Endothelial cell of umbilical vein (primary cell): Measurements from ENCODE around the gene SH2D3C. TPM values are rescaled to one million over a fixed set of nuclear protein-coding genes. Genes with fewer than 3 reads are reported as not detected.

Experiments used
- BruUV-seq: library from RNA; stranded (reverse); fragments of 400-500 nt; replicated peaks from 2 replicates; lab custom pipeline; 2021; lab: Mats Ljungman, UMichigan
- CTCF ChIA-PET: fragments of 300-600, 350-600 bp; sonication (Branson Sonifier 250); formaldehyde crosslinking; loops from one replicate; lab custom pipeline; 2021; ENCODE audit warnings: antibody characterized with exemption, inconsistent platforms; lab: Charles Lee
- POLR2A ChIA-PET: fragments of 300-600, 350-600 bp; sonication (Branson Sonifier 250); formaldehyde crosslinking; loops from one replicate; lab custom pipeline; 2021; ENCODE audit warnings: antibody characterized with exemption, inconsistent platforms; lab: Charles Lee
- DNase-seq: peaks from one replicate; pipeline ENCODE4 v3.0.0-alpha.2; 2011; ENCODE audit warnings: low read depth, low spot score
- FAIRE-seq: peaks from 2 replicates; lab custom pipeline; 2011; peaks lifted over from hg19 to GRCh38; lab: Jason Lieb, UNC
- H2AFZ ChIP-seq: 2 replicates; pipeline ENCODE4 v1.6.0; 2012; ENCODE audit warnings: low read depth, low read length, control low read depth, inconsistent platforms
- H3K27ac ChIP-seq: 2 replicates; pipeline ENCODE4 v1.5.1; 2011; ENCODE audit warnings: low read depth, mild to moderate bottlenecking, control low read depth, low read length, moderate library complexity; ENCODE audit not compliant: insufficient read depth
- H3K27me3 ChIP-seq, 2 experiments: 2 replicates each; pipeline versions ENCODE4 v1.6.0 to v1.6.1; 2011; ENCODE audit warnings: low read length in 2 of 2, mixed read lengths in 1 of 2; ENCODE audit not compliant: control insufficient read depth in 2 of 2, insufficient read depth in 2 of 2
- H3K36me3 ChIP-seq, 2 experiments: 2 replicates in 1 of 2; 3 replicates in 1 of 2; pipeline ENCODE4 v1.5.1; 2011; ENCODE audit warnings: low read length in 2 of 2, mild to moderate bottlenecking in 1 of 2, moderate library complexity in 1 of 2; ENCODE audit not compliant: control insufficient read depth in 2 of 2, insufficient read depth in 2 of 2; ENCODE audit errors: extremely low read depth in 1 of 2
- H3K4me1 ChIP-seq: 3 replicates; pipeline ENCODE4 v1.5.1; 2011; ENCODE audit warnings: mild to moderate bottlenecking, low read length; ENCODE audit not compliant: control insufficient read depth, insufficient read depth; ENCODE audit errors: extremely low read depth
- H3K4me2 ChIP-seq: 2 replicates; pipeline ENCODE4 v1.6.1; 2011; ENCODE audit warnings: low read length, control low read depth, mixed read lengths; ENCODE audit not compliant: insufficient read depth
- H3K4me3 ChIP-seq, 3 experiments: fragments of 200-600 bp in 1 of 3; sonication (generic), shearing (Covaris generic) in 1 of 3; replicated peaks in 1 of 3; 2 replicates each; pipeline ENCODE4 v1.5.1; 2011 to 2016; ENCODE audit warnings: control low read depth in 3 of 3, low read length in 3 of 3, mild to moderate bottlenecking in 2 of 3, inconsistent platforms in 1 of 3, low read depth in 1 of 3, moderate library complexity in 1 of 3; ENCODE audit not compliant: insufficient read depth in 1 of 3
- H3K79me2 ChIP-seq: 2 replicates; pipeline ENCODE4 v1.6.0; 2012; ENCODE audit warnings: low read length, inconsistent platforms; ENCODE audit not compliant: control insufficient read depth, insufficient read depth
- H3K9ac ChIP-seq: replicated peaks from 2 replicates; pipeline ENCODE3; 2011; ENCODE audit warnings: low read length, control low read depth; ENCODE audit not compliant: insufficient read depth; ENCODE audit errors: extremely low read depth
- H3K9me1 ChIP-seq: replicated peaks from 3 replicates; pipeline ENCODE4 v1.6.0; 2011; ENCODE audit warnings: mild to moderate bottlenecking, low read length; ENCODE audit not compliant: control insufficient read depth, insufficient read depth; ENCODE audit errors: extremely low read depth
- H3K9me3 ChIP-seq: replicated peaks from 2 replicates; pipeline ENCODE4 v1.5.1; 2012; ENCODE audit warnings: low read length, inconsistent platforms; ENCODE audit not compliant: control insufficient read depth, insufficient read depth
- H4K20me1 ChIP-seq: replicated peaks from 2 replicates; pipeline ENCODE3; 2011; ENCODE audit warnings: mild to moderate bottlenecking, low read length; ENCODE audit not compliant: control insufficient read depth, insufficient read depth; ENCODE audit errors: extremely low read depth
- CTCF ChIP-seq, 2 donors: IDR thresholded peaks; 1 replicate in 1 of 2; 2 replicates in 1 of 2; pipeline ENCODE4 v1.5.1; 2011; ENCODE audit warnings: low read length in 2 of 2, mild to moderate bottlenecking in 2 of 2, moderate library complexity in 2 of 2, control low read depth in 1 of 2, inconsistent platforms in 1 of 2, low read depth in 1 of 2; ENCODE audit not compliant: insufficient read depth in 1 of 2; ENCODE audit errors: extremely low read depth in 1 of 2
- EZH2 ChIP-seq: IDR thresholded peaks from 2 replicates; pipeline ENCODE4 v1.6.1; 2012; ENCODE audit warnings: borderline replicate concordance, low read depth, mild to moderate bottlenecking, moderate library complexity, low read length, inconsistent platforms; ENCODE audit not compliant: severe bottlenecking
- FOS ChIP-seq: IDR thresholded peaks from 2 replicates; pipeline ENCODE4 v1.6.1; 2011; ENCODE audit warnings: mild to moderate bottlenecking, low read length, moderate library complexity, borderline replicate concordance; ENCODE audit not compliant: insufficient read depth
- GATA2 ChIP-seq: IDR thresholded peaks from 2 replicates; pipeline ENCODE4 v1.7.0; 2011; ENCODE audit warnings: low read depth, mild to moderate bottlenecking, moderate library complexity, mixed read lengths, low read length; ENCODE audit not compliant: insufficient read length, insufficient read depth
- MAX ChIP-seq: IDR thresholded peaks from 2 replicates; pipeline ENCODE4 v1.6.1; 2011; ENCODE audit not compliant: insufficient read depth, insufficient read length
- MYC ChIP-seq: IDR thresholded peaks from one replicate; pipeline ENCODE4 v1.6.1; 2011; ENCODE audit warnings: mild to moderate bottlenecking, low read depth, low read length
- POLR2A ChIP-seq: IDR thresholded peaks from 2 replicates; pipeline ENCODE4 v1.6.1; 2012; ENCODE audit warnings: low read depth, mild to moderate bottlenecking, control low read depth, low read length
- POLR2AphosphoS5 ChIP-seq: IDR thresholded peaks from 2 replicates; pipeline ENCODE4 v1.6.1; 2012; ENCODE audit warnings: low read depth, mild to moderate bottlenecking, control low read depth, low read length, moderate library complexity; ENCODE audit not compliant: insufficient read depth
- dilution Hi-C: fragments of 300-500 bp; cut with MboI; formaldehyde crosslinking; loops from one replicate; pipeline ENCODE4 v1.15.0; 2019; ENCODE audit warnings: low sequenced_read_pairs; ENCODE audit not compliant: extremely low pct_ligation_motif_present
- intact Hi-C: fragments of 100-400 bp; cut with micrococcal nuclease; formaldehyde crosslinking; loops from one replicate; pipeline ENCODE4 v1.10.0; 2022
- polyA plus RNA-seq, 4 experiments: library from polyadenylated mRNA; depleted of rRNA in 3 of 4; stranded (reverse) in 3 of 4; unstranded in 1 of 4; fragments of >200 nt; gene quantifications; 2 replicates each; pipeline versions ENCODE4 v1.2.1 to v1.2.3, GENCODE V29; 2011 to 2012; ENCODE audit warnings: missing spikeins in 1 of 4
- total RNA-seq: library from RNA; stranded (reverse); gene quantifications from 2 replicates; pipeline ENCODE4 v1.2.3, GENCODE V29; 2021

The SH2D3C gene
- total and polyA plus RNA-seq, 2 donors (not counting 3 experiments of a cell fraction or from before 2014, with no cell fraction given) = 95.0 to 173 TPM

GRCh38 chr9:127720865-127721227 lies 57.6 kb downstream of the SH2D3C start:
- Histone ChIP-seq H3K27me3 (no peaks in the 10 kb centered on the region), H2AFZ (no peak overlapping the region), H3K79me2 (no peaks in the 10 kb centered on the region), H3K9me1 (no peaks in the 10 kb centered on the region), H3K4me2 (no peak overlapping the region), H3K36me3 (no peaks in the 10 kb centered on the region), H3K9me3 (no peaks in the 10 kb centered on the region), H3K9ac (no peak overlapping the region), H3K4me3 (no peak overlapping the region), H4K20me1 (no peaks in the 10 kb centered on the region), H3K27ac (no peak overlapping the region), H3K4me1 (no peaks in the 10 kb centered on the region)
- DNase-seq = no peak
- TF ChIP-seq MAX (no peak), CTCF (IDR thresholded peaks at IDR 0.05; ENCODE audit: extremely low read depth in 1 of 2, insufficient read depth in 1 of 2, low read depth in 1 of 2, low read length in 2 of 2) (no peak), POLR2AphosphoS5 (no peak), MYC (no peak), GATA2 (no peak), EZH2 (no peak), FOS (no peak), POLR2A (no peak)
- no TSS peak for BruUV-seq
- no peak for FAIRE-seq
- dilution Hi-C loops = no loop called here
- CTCF ChIA-PET = no interaction called here
- intact Hi-C loops = no loop called here
- POLR2A ChIA-PET = no interaction called here
